ENCODE data around the gene CAST.

DNA sequence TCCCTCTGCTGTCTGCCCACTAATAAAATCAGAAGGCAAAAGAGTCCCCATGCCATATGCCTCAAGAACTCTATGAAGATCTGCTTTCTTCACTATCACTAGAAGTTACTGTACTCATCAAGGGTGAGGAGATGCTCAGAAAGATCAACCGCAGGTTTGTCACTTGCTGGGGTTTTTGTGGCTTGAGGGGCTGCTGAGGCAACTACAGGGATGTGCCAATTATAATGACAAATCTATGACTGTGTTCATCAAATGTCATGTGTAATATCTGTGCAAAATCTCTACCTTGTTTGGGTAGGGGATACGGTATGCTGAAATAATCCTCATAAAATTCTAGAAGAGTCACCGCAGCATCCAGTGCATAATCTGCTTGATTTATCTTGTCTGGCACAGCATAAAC lies 132.6 kb downstream of the CAST start:
- TF ChIP-seq, protein P1, sequence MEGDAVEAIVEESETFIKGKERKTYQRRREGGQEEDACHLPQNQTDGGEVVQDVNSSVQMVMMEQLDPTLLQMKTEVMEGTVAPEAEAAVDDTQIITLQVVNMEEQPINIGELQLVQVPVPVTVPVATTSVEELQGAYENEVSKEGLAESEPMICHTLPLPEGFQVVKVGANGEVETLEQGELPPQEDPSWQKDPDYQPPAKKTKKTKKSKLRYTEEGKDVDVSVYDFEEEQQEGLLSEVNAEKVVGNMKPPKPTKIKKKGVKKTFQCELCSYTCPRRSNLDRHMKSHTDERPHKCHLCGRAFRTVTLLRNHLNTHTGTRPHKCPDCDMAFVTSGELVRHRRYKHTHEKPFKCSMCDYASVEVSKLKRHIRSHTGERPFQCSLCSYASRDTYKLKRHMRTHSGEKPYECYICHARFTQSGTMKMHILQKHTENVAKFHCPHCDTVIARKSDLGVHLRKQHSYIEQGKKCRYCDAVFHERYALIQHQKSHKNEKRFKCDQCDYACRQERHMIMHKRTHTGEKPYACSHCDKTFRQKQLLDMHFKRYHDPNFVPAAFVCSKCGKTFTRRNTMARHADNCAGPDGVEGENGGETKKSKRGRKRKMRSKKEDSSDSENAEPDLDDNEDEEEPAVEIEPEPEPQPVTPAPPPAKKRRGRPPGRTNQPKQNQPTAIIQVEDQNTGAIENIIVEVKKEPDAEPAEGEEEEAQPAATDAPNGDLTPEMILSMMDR (IDR thresholded peaks at IDR 0.05; ENCODE audit: borderline replicate concordance, extremely low read depth, low read length, poor library complexity, severe bottlenecking), result no peak
- no peak for TF ChIP-seq EZH2 (IDR thresholded peaks at IDR 0.05; ENCODE audit: borderline replicate concordance, low read depth, low read length, severe bottlenecking)

Measured in DND-41 (cell line).